Smooth muscle cell of trachea (primary cell): Measurements from ENCODE around the gene FAM47E. TPM values are rescaled to one million over a fixed set of nuclear protein-coding genes. Genes with fewer than 3 reads are reported as not detected.

Experiments
- total RNA-seq: library from RNA; depleted of rRNA; stranded (reverse); fragments of >200 nt; gene quantifications from 2 replicates; pipeline ENCODE4 v1.2.1, GENCODE V29; 2014

Gene FAM47E, protein sequence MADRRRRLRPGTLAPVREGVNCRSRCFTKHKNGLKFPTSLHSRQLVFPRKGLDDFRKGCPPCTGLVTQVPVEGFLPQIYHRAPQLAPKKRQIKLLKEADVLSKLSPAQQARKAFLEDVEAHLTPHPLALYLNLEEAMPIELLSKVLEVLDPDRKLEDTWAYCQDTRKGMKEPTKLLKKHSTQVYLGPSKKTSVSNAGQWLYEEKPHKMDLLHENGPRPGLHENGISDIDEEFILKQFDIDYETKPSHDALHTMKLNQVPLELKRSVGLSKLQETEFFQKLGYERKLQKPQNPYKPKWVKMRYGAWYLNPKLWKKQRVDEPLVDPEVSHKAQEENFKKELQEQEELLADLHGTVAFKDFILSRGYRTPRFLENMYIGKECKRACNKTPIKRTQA
- total RNA-seq: under 0.01 and 1.3 TPM in 2 replicates

DNA sequence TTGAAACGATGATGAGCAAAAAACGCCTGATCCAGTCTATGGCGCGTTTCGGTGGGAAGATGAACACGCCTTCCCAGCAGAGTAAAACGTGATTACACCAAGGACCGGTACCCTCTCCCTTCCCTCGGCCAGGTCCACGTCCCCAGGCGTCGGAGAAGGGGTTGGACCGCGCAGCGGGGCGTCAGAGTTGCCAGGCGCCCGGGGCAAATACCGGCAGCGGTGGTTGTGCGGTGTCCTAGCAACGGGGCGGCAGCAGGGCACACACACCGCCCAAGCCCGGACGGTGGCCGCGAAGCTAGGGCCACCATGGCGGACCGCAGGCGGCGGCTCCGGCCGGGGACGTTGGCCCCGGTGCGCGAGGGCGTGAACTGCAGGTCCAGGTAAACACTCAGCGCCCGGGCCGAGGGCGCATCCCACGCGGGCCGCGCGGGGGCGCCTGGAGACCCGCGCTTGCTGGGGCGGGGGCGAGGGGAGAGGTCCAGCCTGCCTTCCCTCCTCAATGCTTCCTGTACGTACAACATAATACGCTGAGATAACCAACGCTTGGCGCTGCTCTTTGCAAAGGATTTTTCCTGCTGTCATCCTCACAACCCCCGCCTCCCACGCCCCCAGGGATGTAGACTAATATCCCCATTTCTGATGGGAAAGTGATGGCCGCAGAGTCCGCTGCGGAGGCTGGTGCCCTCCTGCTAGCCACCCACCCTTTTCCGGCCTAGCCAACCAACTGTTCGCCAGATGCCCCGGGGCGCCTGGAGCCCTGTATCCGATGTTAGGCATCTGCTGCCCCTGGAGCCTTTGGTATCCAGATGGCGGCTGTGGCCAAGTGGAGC lies at the start of gene FAM47E:
TSS of gene FAM47E (plus strand) at position 281 of the 830 bp plus-strand sequence. CDS start at position 307, 26 bp downstream.

DNA sequence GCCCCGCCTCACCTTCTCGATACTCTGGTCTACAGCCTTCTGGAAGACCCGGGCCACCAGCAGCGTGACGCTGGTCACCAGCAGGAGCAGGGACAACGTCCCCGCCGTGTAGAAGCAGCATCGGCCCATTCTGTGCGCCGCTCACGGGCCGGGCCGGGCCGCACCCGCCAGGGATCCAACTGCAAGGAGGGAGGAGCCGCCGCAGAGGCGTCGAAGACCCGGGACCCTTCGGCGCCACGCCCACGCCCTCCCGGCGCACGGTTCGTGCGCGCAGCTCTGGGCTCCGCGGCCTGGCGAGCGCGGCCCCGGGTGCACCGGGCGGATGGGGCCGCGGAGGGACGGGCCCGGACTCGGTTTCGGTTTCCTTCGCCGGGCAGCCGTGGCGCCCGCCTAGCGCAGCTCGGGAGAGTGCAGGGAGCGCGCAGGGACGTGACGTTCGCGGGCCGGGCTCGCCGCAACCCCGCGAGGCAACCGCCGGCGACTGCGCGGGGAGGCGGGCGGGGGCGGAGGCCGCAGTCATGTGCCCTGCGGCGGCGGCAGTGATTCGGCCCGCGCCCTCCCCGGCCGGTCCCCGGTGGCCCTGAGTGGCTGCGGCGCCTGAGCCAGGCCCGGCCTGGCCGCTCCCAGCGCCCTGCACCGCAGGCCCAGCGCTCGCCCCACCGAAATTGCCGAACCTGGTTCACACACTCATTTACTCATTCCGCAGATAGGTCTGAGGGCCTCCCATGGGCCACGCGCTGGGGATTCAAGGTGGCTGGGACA lies 37.9 kb upstream of the FAM47E start, which contains the start of gene SCARB2:
TSS of gene SCARB2 (minus strand) at position 410 of the 762 bp plus-strand sequence. CDS start at position 129, 281 bp downstream.

DNA sequence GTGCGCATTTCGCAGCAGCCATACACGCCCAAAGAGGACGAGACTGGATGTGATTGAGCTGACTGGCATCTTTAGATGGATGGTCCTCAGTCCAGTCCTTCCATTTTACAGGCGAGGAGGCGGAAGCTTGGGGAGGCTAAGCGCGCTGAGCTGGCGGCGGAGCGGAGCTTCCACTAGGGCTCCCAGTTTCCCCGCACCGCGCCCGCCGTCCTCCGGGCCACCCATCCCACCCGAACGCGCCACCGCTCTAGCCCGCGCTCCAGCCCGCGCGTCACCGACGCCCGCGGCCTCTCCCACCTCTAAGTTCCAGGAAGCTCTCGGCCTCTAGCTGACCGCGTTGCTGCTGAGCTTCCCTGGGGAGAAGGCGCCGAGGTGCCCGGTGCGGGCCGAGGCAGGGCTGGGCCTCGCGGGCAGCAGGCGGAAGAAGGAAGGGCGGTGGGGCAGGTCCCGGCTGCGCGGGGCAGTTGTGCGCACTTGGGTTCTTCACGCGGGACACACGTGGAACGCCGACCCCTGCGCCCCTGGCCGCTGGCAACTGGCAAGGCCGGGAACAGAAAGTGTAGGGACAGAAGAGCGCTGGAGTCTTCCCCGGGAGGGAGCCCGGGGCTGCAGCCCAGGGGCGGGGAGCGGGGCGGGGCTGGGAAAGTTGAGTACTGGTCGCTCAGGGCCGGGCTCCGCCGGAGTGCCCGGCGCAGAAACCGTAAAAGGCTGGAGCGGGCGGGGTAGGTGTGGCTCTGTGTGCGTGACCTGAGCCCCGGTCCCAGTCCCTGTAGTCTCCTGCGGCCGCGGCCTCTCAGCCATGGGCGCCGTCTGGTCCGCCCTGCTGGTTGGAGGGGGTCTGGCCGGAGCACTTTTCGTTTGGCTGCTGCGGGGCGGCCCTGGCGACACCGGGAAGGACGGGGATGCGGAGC lies 54.7 kb downstream of the FAM47E start, which contains the start of gene STBD1:
TSS of gene STBD1 (plus strand) at position 763 of the 911 bp plus-strand sequence. CDS start at position 800, 37 bp downstream.

Other genes with a start within 250 kb of the FAM47E start
- gene CXCL9, start 244.2 kb upstream of the FAM47E start, total RNA-seq: not detected in 2 replicates
- 1.8 TPM in 1 of 2 replicates, not detected in the other for gene CXCL10, start 228.2 kb upstream of the FAM47E start, total RNA-seq
- gene CXCL11, start 215.7 kb upstream of the FAM47E start, total RNA-seq: 0.15 TPM in 1 of 2 replicates, not detected in the other
- not detected in 2 replicates for gene ART3, start 177.0 kb upstream of the FAM47E start, total RNA-seq
- 48.8 and 76.2 TPM in 2 replicates for gene NUP54, start 103.3 kb upstream of the FAM47E start, total RNA-seq
- gene SCARB2, start 37.9 kb upstream of the FAM47E start, total RNA-seq: 283 and 368 TPM in 2 replicates
- 9.4 and 10.0 TPM in 2 replicates for gene STBD1, start 55.0 kb downstream of the FAM47E start, total RNA-seq
- gene CCDC158, start 169.4 kb downstream of the FAM47E start, total RNA-seq: under 0.01 and 0.83 TPM in 2 replicates
- 19.2 and 27.5 TPM in 2 replicates for gene SHROOM3, start 183.5 kb downstream of the FAM47E start, total RNA-seq